Non-pigmented ciliary epithelial cell (primary cell): ENCODE data around the gene ASZ1.

Experiments
- DNase-seq: peaks from one replicate; pipeline ENCODE4 v3.0.0-alpha.2; 2010; ENCODE audit warnings: low read depth

Gene ASZ1

GRCh38 chr7:117402109-117402508 is 25.2 kb downstream of the ASZ1 start:
- DNase-seq, result no peak

- no peak for DNase-seq
Observed at GRCh38 chr7:117401293-117402002, 25.8 kb downstream of the ASZ1 start.

- no peak for DNase-seq
Observed at GRCh38 chr7:117399820-117400422, 27.4 kb downstream of the ASZ1 start.

GRCh38 chr7:117395743-117396142 is 31.6 kb downstream of the ASZ1 start:
- no peak for DNase-seq

- DNase-seq, result no peak
Observed at GRCh38 chr7:117393781-117394180, 33.5 kb downstream of the ASZ1 start.

- DNase-seq, result no peak
Observed at GRCh38 chr7:117389871-117390270, 37.4 kb downstream of the ASZ1 start.

GRCh38 chr7:117386110-117386706 is 41.1 kb downstream of the ASZ1 start:
- no peak for DNase-seq

GRCh38 chr7:117385363-117386109 is 41.8 kb downstream of the ASZ1 start:
- no peak for DNase-seq

GRCh38 chr7:117384688-117385362 is 42.5 kb downstream of the ASZ1 start:
- DNase-seq, result no peak

- no peak for DNase-seq
Observed at GRCh38 chr7:117383483-117384189, 43.7 kb downstream of the ASZ1 start.

- DNase-seq, result no peak
Observed at GRCh38 chr7:117383046-117383445, 44.2 kb downstream of the ASZ1 start.

- no peak for DNase-seq
Observed at GRCh38 chr7:117381362-117381761, 45.9 kb downstream of the ASZ1 start.

GRCh38 chr7:117375380-117375779 is 51.9 kb downstream of the ASZ1 start:
- no peak for DNase-seq

- no peak for DNase-seq
Observed at GRCh38 chr7:117372073-117372472, 55.2 kb downstream of the ASZ1 start.

- no peak for DNase-seq
Observed at GRCh38 chr7:117364339-117365080, 62.8 kb downstream of the ASZ1 start.

GRCh38 chr7:117362294-117362888 is 64.9 kb downstream of the ASZ1 start:
- DNase-seq, result no peak

- no peak for DNase-seq
Observed at GRCh38 chr7:117350027-117350426, 77.3 kb downstream of the ASZ1 start.

GRCh38 chr7:117349570-117349969 is 77.7 kb downstream of the ASZ1 start:
- no peak for DNase-seq

- DNase-seq, result no peak
Observed at GRCh38 chr7:117347962-117348672, 79.2 kb downstream of the ASZ1 start.

GRCh38 chr7:117347480-117347879 is 79.8 kb downstream of the ASZ1 start:
- no peak for DNase-seq
